HCT116 (cell line): Measurements from ENCODE around the gene FAM241A. TPM values are rescaled to one million over a fixed set of nuclear protein-coding genes. Genes with fewer than 3 reads are reported as not detected.
"Not testable (repeated sequence)": the region's sequence is repeated elsewhere in the genome, so short reads cannot be mapped to it uniquely, and the experiment has no call there.

Source experiments
- ATAC-seq: fragments of 200-7000 bp; cut with Tn5 transposase; 2 replicates; pipeline ENCODE4 v1.9.1; 2020; ENCODE audit warnings: mild to moderate bottlenecking, moderate library complexity
- BruUV-seq: library from RNA; stranded (reverse); fragments of 400-500 nt; replicated peaks from 2 replicates; lab custom pipeline; 2021; lab: Mats Ljungman, UMichigan
- CTCF ChIA-PET: fragments of 300-600 bp; sonication (Branson Sonifier 250); formaldehyde crosslinking; loops from one replicate; lab custom pipeline; 2021; ENCODE audit warnings: antibody characterized with exemption; lab: Charles Lee
- POLR2A ChIA-PET: fragments of 300-600, 350-600 bp; sonication (Branson Sonifier 250); formaldehyde crosslinking; loops from one replicate; lab custom pipeline; 2021; ENCODE audit warnings: antibody characterized with exemption; lab: Charles Lee
- RAD21 ChIA-PET, 2 experiments: fragments of 300-600 bp; sonication (Branson Sonifier 250); formaldehyde crosslinking; loops; one replicate each; lab custom pipeline; 2023; ENCODE audit warnings: low total read pairs in 2 of 2; ENCODE audit not compliant: uncharacterized antibody in 2 of 2, unreplicated experiment in 2 of 2, low non-redundant PET in 1 of 2; lab: Charles Lee
- DNase-seq: peaks from one replicate; pipeline ENCODE4 v3.0.0-alpha.2; 2010; ENCODE audit warnings: low read depth, low spot score
- H2AFZ ChIP-seq: fragments of 200-600 bp; shearing (Covaris generic), sonication (generic); 2 replicates; pipeline ENCODE4 v1.6.1; 2017; ENCODE audit warnings: low read depth, mixed run types, mixed read lengths, antibody characterized with exemption, low read length; ENCODE audit not compliant: poor library complexity, severe bottlenecking
- H3K27ac ChIP-seq: 2 replicates; pipeline ENCODE4 v1.5.1; 2012; ENCODE audit warnings: low read depth, low read length
- H3K27me3 ChIP-seq: fragments of 200-600 bp; sonication (generic); 2 replicates; pipeline ENCODE4 v1.6.1; 2016; ENCODE audit warnings: mixed run types, low read length, mixed read lengths; ENCODE audit not compliant: insufficient read depth
- H3K36me3 ChIP-seq, 2 experiments: fragments of 200-500 bp in 1 of 2; fragments of 200-600 bp in 1 of 2; sonication (Bioruptor generic) in 1 of 2; sonication (generic) in 1 of 2; 2 replicates each; pipeline versions ENCODE4 v1.5.1 to v1.6.1; 2014 to 2016; ENCODE audit warnings: low read length in 2 of 2, inconsistent platforms in 1 of 2, mixed read lengths in 1 of 2, mixed run types in 1 of 2; ENCODE audit not compliant: insufficient read depth in 2 of 2, control insufficient read depth in 1 of 2
- H3K4me1 ChIP-seq, 2 experiments: fragments of 200-600 bp in 1 of 2; sonication (generic) in 1 of 2; 2 replicates each; pipeline versions ENCODE4 v1.5.1 to v1.6.1; 2012 to 2017; ENCODE audit warnings: low read length in 2 of 2, inconsistent platforms in 1 of 2, mild to moderate bottlenecking in 1 of 2, mixed read lengths in 1 of 2, mixed run types in 1 of 2, moderate library complexity in 1 of 2; ENCODE audit not compliant: insufficient read depth in 2 of 2, control insufficient read depth in 1 of 2
- H3K4me2 ChIP-seq: fragments of 200-600 bp; sonication (generic); 2 replicates; pipeline ENCODE4 v1.6.1; 2017; ENCODE audit warnings: mixed run types, low read length, mixed read lengths
- H3K4me3 ChIP-seq, 2 experiments: fragments of 200-600 bp in 1 of 2; sonication (generic) in 1 of 2; replicated peaks in 1 of 2; 2 replicates each; pipeline ENCODE4 v1.5.1; 2011 to 2016; ENCODE audit warnings: low read length in 2 of 2, control low read depth in 1 of 2, low read depth in 1 of 2, mild to moderate bottlenecking in 1 of 2, mixed read lengths in 1 of 2, mixed run types in 1 of 2
- H3K79me2 ChIP-seq: fragments of 200-600 bp; sonication (generic); 2 replicates; pipeline ENCODE4 v1.6.1; 2017; ENCODE audit warnings: mild to moderate bottlenecking, mixed run types, low read length, moderate library complexity, mixed read lengths; ENCODE audit not compliant: insufficient read depth
- H3K9ac ChIP-seq: fragments of 200-600 bp; sonication (generic); 2 replicates; pipeline ENCODE4 v1.6.1; 2016; ENCODE audit warnings: low read length, mixed read lengths
- H3K9me2 ChIP-seq: fragments of 200-600 bp; sonication (generic), shearing (Covaris generic); 2 replicates; pipeline ENCODE4 v1.6.1; 2017; ENCODE audit warnings: mixed run types, mild to moderate bottlenecking, moderate library complexity; ENCODE audit not compliant: insufficient read depth
- H3K9me3 ChIP-seq, 2 experiments: fragments of 200-500 bp in 1 of 2; fragments of 200-600 bp in 1 of 2; sonication (Bioruptor generic) in 1 of 2; sonication (generic) in 1 of 2; 2 replicates each; pipeline ENCODE4 v1.6.1; 2014 to 2017; ENCODE audit warnings: low read length in 2 of 2, mixed read lengths in 2 of 2, inconsistent platforms in 1 of 2, low read depth in 1 of 2, mild to moderate bottlenecking in 1 of 2, mixed run types in 1 of 2, moderate library complexity in 1 of 2; ENCODE audit not compliant: control insufficient read depth in 1 of 2, insufficient read depth in 1 of 2
- H4K20me1 ChIP-seq: fragments of 200-600 bp; sonication (generic), shearing (Covaris generic); 2 replicates; pipeline ENCODE4 v1.6.1; 2017; ENCODE audit warnings: mixed run types, mild to moderate bottlenecking, moderate library complexity; ENCODE audit not compliant: insufficient read depth
- CBX3 ChIP-seq: IDR thresholded peaks from 2 replicates; pipeline ENCODE4 v1.6.1; 2012; ENCODE audit warnings: low read depth
- EZH2 ChIP-seq: fragments of 200-600 bp; sonication (generic); IDR thresholded peaks from 2 replicates; pipeline ENCODE4 v1.6.1; 2017; ENCODE audit warnings: antibody characterized with exemption, mixed run types
- EZH2phosphoT487 ChIP-seq: fragments of 200-600 bp; IDR thresholded peaks from 2 replicates; pipeline ENCODE4 v1.6.1; 2018; ENCODE audit warnings: antibody characterized with exemption, borderline replicate concordance
- FOSL1 ChIP-seq: IDR thresholded peaks from 2 replicates; pipeline ENCODE4 v1.6.1; 2012; ENCODE audit warnings: low read depth
- POLR2A ChIP-seq: IDR thresholded peaks from 2 replicates; pipeline ENCODE4 v1.7.0; 2011; ENCODE audit warnings: borderline replicate concordance; ENCODE audit not compliant: insufficient read depth, insufficient read length; ENCODE audit errors: extremely low read depth
- POLR2AphosphoS5 ChIP-seq: IDR thresholded peaks from 2 replicates; pipeline ENCODE4 v1.6.1; 2011; ENCODE audit warnings: mild to moderate bottlenecking, low read depth, low read length, moderate library complexity
- RAD21 ChIP-seq: IDR thresholded peaks from 2 replicates; pipeline ENCODE4 v1.6.1; 2012; ENCODE audit warnings: low read depth, mild to moderate bottlenecking
- SIN3A ChIP-seq: IDR thresholded peaks from 2 replicates; pipeline ENCODE4 v1.6.1; 2012; ENCODE audit warnings: low read depth
- TCF7L2 ChIP-seq: IDR thresholded peaks from 2 replicates; pipeline ENCODE4 v1.7.0; 2011; ENCODE audit warnings: borderline replicate concordance, inconsistent platforms; ENCODE audit not compliant: insufficient read depth, insufficient read length; ENCODE audit errors: extremely low read depth
- ZFX ChIP-seq: fragments of 450-650 bp; IDR thresholded peaks from 2 replicates; pipeline ENCODE4 v1.6.1; 2017
- intact Hi-C: fragments of 100-400 bp; cut with micrococcal nuclease; formaldehyde crosslinking; loops from 2 replicates; pipeline ENCODE4 v1.10.0; 2022
- total RNA-seq: library from RNA; stranded (reverse); gene quantifications from one replicate; pipeline ENCODE4 v1.2.1, GENCODE V29; 2021; ENCODE audit not compliant: unreplicated experiment
- TF ChIP-seq, protein P1 (sequence below): IDR thresholded peaks from 2 replicates; pipeline ENCODE4 v1.6.1; 2012; ENCODE audit warnings: low read depth
- TF ChIP-seq, protein P2 (sequence below), 3 experiments: fragments of 200-600 bp in 1 of 3; sonication (generic) in 1 of 3; IDR thresholded peaks in 2 of 3; conservative IDR thresholded peaks in 1 of 3; 2 replicates each; pipeline ENCODE4 v1.5.1; 2012 to 2017; ENCODE audit warnings: low read depth in 2 of 3, low read length in 2 of 3, antibody characterized with exemption in 1 of 3, borderline replicate concordance in 1 of 3, control low read depth in 1 of 3, mild to moderate bottlenecking in 1 of 3, mixed read lengths in 1 of 3, mixed run types in 1 of 3, moderate library complexity in 1 of 3; ENCODE audit not compliant: insufficient read depth in 1 of 3
- TF ChIP-seq, protein P3 (sequence below): IDR thresholded peaks from 2 replicates; pipeline ENCODE4 v1.6.1; 2011; ENCODE audit warnings: mild to moderate bottlenecking, low read length, moderate library complexity; ENCODE audit not compliant: insufficient replicate concordance; ENCODE audit errors: extremely low read depth

The FAM241A gene
- total RNA-seq, 1 experiment from 2014 or later: 4.5 TPM

- no peak for DNase-seq
- CTCF ChIA-PET: no interaction called here
- no peaks in the 10 kb centered on the region for H3K9me2 ChIP-seq
- no peaks in the 10 kb centered on the region for H3K36me3 ChIP-seq
- H3K9ac ChIP-seq: no peak overlapping the region
- RAD21 ChIA-PET: no interaction called here
- no TSS peak for BruUV-seq
- no peaks in the 10 kb centered on the region for H3K79me2 ChIP-seq
- TF ChIP-seq RAD21 (no peak), EZH2 (no peak), EZH2phosphoT487 (no peak), POLR2A (no peak), FOSL1 (no peak), CBX3 (no peak), ZFX (no peak), POLR2AphosphoS5 (no peak), SIN3A (no peak), TCF7L2 (no peak)
- TF ChIP-seq, protein P1, sequence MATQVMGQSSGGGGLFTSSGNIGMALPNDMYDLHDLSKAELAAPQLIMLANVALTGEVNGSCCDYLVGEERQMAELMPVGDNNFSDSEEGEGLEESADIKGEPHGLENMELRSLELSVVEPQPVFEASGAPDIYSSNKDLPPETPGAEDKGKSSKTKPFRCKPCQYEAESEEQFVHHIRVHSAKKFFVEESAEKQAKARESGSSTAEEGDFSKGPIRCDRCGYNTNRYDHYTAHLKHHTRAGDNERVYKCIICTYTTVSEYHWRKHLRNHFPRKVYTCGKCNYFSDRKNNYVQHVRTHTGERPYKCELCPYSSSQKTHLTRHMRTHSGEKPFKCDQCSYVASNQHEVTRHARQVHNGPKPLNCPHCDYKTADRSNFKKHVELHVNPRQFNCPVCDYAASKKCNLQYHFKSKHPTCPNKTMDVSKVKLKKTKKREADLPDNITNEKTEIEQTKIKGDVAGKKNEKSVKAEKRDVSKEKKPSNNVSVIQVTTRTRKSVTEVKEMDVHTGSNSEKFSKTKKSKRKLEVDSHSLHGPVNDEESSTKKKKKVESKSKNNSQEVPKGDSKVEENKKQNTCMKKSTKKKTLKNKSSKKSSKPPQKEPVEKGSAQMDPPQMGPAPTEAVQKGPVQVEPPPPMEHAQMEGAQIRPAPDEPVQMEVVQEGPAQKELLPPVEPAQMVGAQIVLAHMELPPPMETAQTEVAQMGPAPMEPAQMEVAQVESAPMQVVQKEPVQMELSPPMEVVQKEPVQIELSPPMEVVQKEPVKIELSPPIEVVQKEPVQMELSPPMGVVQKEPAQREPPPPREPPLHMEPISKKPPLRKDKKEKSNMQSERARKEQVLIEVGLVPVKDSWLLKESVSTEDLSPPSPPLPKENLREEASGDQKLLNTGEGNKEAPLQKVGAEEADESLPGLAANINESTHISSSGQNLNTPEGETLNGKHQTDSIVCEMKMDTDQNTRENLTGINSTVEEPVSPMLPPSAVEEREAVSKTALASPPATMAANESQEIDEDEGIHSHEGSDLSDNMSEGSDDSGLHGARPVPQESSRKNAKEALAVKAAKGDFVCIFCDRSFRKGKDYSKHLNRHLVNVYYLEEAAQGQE: no peak
- TF ChIP-seq, protein P2, sequence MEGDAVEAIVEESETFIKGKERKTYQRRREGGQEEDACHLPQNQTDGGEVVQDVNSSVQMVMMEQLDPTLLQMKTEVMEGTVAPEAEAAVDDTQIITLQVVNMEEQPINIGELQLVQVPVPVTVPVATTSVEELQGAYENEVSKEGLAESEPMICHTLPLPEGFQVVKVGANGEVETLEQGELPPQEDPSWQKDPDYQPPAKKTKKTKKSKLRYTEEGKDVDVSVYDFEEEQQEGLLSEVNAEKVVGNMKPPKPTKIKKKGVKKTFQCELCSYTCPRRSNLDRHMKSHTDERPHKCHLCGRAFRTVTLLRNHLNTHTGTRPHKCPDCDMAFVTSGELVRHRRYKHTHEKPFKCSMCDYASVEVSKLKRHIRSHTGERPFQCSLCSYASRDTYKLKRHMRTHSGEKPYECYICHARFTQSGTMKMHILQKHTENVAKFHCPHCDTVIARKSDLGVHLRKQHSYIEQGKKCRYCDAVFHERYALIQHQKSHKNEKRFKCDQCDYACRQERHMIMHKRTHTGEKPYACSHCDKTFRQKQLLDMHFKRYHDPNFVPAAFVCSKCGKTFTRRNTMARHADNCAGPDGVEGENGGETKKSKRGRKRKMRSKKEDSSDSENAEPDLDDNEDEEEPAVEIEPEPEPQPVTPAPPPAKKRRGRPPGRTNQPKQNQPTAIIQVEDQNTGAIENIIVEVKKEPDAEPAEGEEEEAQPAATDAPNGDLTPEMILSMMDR (IDR thresholded peaks at IDR 0.05 in 2 of 3, conservative IDR thresholded peaks at IDR 0.05 in 1 of 3; ENCODE audit: borderline replicate concordance in 1 of 3, insufficient read depth in 1 of 3, low read depth in 2 of 3, low read length in 2 of 3): no peak
- TF ChIP-seq, protein P3, sequence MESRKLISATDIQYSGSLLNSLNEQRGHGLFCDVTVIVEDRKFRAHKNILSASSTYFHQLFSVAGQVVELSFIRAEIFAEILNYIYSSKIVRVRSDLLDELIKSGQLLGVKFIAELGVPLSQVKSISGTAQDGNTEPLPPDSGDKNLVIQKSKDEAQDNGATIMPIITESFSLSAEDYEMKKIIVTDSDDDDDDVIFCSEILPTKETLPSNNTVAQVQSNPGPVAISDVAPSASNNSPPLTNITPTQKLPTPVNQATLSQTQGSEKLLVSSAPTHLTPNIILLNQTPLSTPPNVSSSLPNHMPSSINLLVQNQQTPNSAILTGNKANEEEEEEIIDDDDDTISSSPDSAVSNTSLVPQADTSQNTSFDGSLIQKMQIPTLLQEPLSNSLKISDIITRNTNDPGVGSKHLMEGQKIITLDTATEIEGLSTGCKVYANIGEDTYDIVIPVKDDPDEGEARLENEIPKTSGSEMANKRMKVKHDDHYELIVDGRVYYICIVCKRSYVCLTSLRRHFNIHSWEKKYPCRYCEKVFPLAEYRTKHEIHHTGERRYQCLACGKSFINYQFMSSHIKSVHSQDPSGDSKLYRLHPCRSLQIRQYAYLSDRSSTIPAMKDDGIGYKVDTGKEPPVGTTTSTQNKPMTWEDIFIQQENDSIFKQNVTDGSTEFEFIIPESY: no peak
- H3K27me3 ChIP-seq: no peaks in the 10 kb centered on the region
- ATAC-seq: no peak
- no peaks in the 10 kb centered on the region for H4K20me1 ChIP-seq
- peaks cover 3 to 9% of the 10 kb centered on the region in 2 experiments; a peak in 3 of 4 replicates for H3K4me1 ChIP-seq
- no peak overlapping the region for H3K4me2 ChIP-seq
- intact Hi-C loops: no loop called here
- POLR2A ChIA-PET: no interaction called here
- H3K9me3 ChIP-seq: no peaks in the 10 kb centered on the region
- H2AFZ ChIP-seq: no peak overlapping the region
- H3K27ac ChIP-seq: no peak overlapping the region
- no peak overlapping the region for H3K4me3 ChIP-seq
Measured at GRCh38 chr4:112111306-112111705, 33.9 kb upstream of the FAM241A start.

DNA sequence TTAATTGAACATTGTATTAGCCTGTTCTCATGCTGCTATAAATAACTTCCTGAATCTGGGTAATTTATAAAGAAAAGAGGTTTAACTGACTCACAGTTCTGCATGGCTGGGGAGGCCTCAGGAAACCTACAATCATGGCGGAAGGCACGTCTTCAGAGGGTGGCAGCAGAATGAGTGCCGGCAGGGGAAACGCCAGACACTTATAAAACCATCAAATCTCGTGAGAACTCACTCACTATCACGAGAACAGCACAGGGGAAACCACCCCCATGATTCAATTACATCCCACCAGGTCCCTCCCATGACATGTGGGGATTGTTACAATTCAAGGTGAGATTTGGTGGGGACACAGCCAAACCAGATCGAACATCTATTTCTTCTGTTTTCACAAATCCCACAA lies 33.2 kb upstream of the FAM241A start:
- H3K9me2 ChIP-seq, H3K4me2 ChIP-seq, BruUV-seq, H3K4me1 ChIP-seq, DNase-seq, H3K9ac ChIP-seq, POLR2A ChIA-PET, H2AFZ ChIP-seq, ATAC-seq, H3K27ac ChIP-seq, RAD21 ChIA-PET, H3K36me3 ChIP-seq, H3K79me2 ChIP-seq, H3K27me3 ChIP-seq, H3K4me3 ChIP-seq, H4K20me1 ChIP-seq, intact Hi-C loops, H3K9me3 ChIP-seq, CTCF ChIA-PET: not testable (repeated sequence)
